Lower leg skin (tissue), 4 donors: ENCODE measurements around the gene KIRREL3. TPM values are rescaled to one million over a fixed set of nuclear protein-coding genes. Genes with fewer than 3 reads are reported as not detected.

Experiments used
- DNase-seq, 2 donors: peaks; one replicate each; pipeline ENCODE4 v3.0.0-alpha.2; 2019; ENCODE audit warnings: low spot score in 2 of 2
- H3K4me3 ChIP-seq: fragments of 200-600 bp; sonication (generic); 2 replicates; pipeline ENCODE4 v1.5.1; 2017; ENCODE audit warnings: mild to moderate bottlenecking, low read depth; ENCODE audit not compliant: poor library complexity, severe bottlenecking
- CTCF ChIP-seq, 3 donors: fragments of 450-650 bp; IDR thresholded peaks; one replicate each; pipeline ENCODE4 v1.5.1; 2016; ENCODE audit warnings: antibody characterized with exemption in 3 of 3, mild to moderate bottlenecking in 3 of 3, moderate library complexity in 2 of 3
- POLR2A ChIP-seq, 2 donors: fragments of 450-650 bp; IDR thresholded peaks; one replicate each; pipeline ENCODE4 v1.6.1; 2016 to 2017; ENCODE audit warnings: antibody characterized with exemption in 2 of 2, mild to moderate bottlenecking in 1 of 2, moderate library complexity in 1 of 2
- WGBS, 2 donors: methylation state at CpG; one replicate each; pipeline ENCODE4 v1.1.5; 2018; 5-methylcytosine and 5-hydroxymethylcytosine counted together
- intact Hi-C: fragments of 100-400 bp; cut with DNase I; formaldehyde crosslinking; loops from one replicate; pipeline ENCODE4 v1.15.0; 2023; ENCODE audit warnings: low total_unique reads
- total RNA-seq, 4 donors: library from RNA; depleted of rRNA; stranded (reverse); fragments of >200 nt; gene quantifications; one replicate each; pipeline ENCODE4 v1.1.0, GENCODE V29; 2016

Gene KIRREL3
- total RNA-seq, 4 donors from 2014 or later, result 0.13 TPM; not detected in 3

GRCh38 chr11:126747315-126747714 is 253.3 kb downstream of the KIRREL3 start:
- no peak overlapping the region for H3K4me3 ChIP-seq
- WGBS, 2 donors, result 90% methylated on average over 9 of the region's 9 CpGs
- TF ChIP-seq POLR2A (IDR thresholded peaks at IDR 0.05) (no peak), CTCF (IDR thresholded peaks at IDR 0.05) (no peak)
- intact Hi-C loops, result no loop called here
- no peak for DNase-seq

GRCh38 chr11:126746443-126746842 is 254.1 kb downstream of the KIRREL3 start:
- TF ChIP-seq CTCF (IDR thresholded peaks at IDR 0.05) (no peak), POLR2A (IDR thresholded peaks at IDR 0.05) (no peak)
- DNase-seq, result no peak
- H3K4me3 ChIP-seq, result no peak overlapping the region
- 77 to 94% methylated on average over 4 of the region's 4 CpGs for WGBS, 2 donors
- intact Hi-C loops, result no loop called here

- intact Hi-C loops, result no loop called here
- 84 to 88% methylated on average over 4 of the region's 4 CpGs for WGBS, 2 donors
- TF ChIP-seq CTCF (IDR thresholded peaks at IDR 0.05) (no peak), POLR2A (IDR thresholded peaks at IDR 0.05) (no peak)
- H3K4me3 ChIP-seq, result no peak overlapping the region
- no peak for DNase-seq
Measured at GRCh38 chr11:126744699-126745098, 255.9 kb downstream of the KIRREL3 start.

- DNase-seq, result no peak
- no peak for TF ChIP-seq CTCF (IDR thresholded peaks at IDR 0.05)
- no peak for TF ChIP-seq POLR2A (IDR thresholded peaks at IDR 0.05)
- intact Hi-C loops, result no loop called here
- WGBS, 2 donors, result 55 to 63% methylated on average over 2 of the region's 2 CpGs
- no peak overlapping the region for H3K4me3 ChIP-seq
Measured at GRCh38 chr11:126743628-126744027, 256.9 kb downstream of the KIRREL3 start.

GRCh38 chr11:126742582-126742981 is 258.0 kb downstream of the KIRREL3 start:
- TF ChIP-seq POLR2A (IDR thresholded peaks at IDR 0.05), result no peak
- TF ChIP-seq CTCF (IDR thresholded peaks at IDR 0.05), result no peak
- intact Hi-C loops, result no loop called here
- H3K4me3 ChIP-seq, result no peak overlapping the region
- WGBS, 2 donors, result 79 to 83% methylated on average over 4 of the region's 4 CpGs
- DNase-seq, result no peak

GRCh38 chr11:126740846-126741245 is 259.7 kb downstream of the KIRREL3 start:
- TF ChIP-seq POLR2A (IDR thresholded peaks at IDR 0.05), result no peak
- TF ChIP-seq CTCF (IDR thresholded peaks at IDR 0.05), result no peak
- intact Hi-C loops, result no loop called here
- 50 to 76% methylated on average over 1 of the region's 1 CpG for WGBS, 2 donors
- DNase-seq, result no peak
- H3K4me3 ChIP-seq, result no peak overlapping the region
